Measurements from ENCODE around the gene STIMATE. TPM values are rescaled to one million over a fixed set of nuclear protein-coding genes. Genes with fewer than 3 reads are reported as not detected.

The STIMATE gene
- total and polyA plus RNA-seq, 12 donors = 4.0 to 9.7 (median 6.9) TPM

DNA sequence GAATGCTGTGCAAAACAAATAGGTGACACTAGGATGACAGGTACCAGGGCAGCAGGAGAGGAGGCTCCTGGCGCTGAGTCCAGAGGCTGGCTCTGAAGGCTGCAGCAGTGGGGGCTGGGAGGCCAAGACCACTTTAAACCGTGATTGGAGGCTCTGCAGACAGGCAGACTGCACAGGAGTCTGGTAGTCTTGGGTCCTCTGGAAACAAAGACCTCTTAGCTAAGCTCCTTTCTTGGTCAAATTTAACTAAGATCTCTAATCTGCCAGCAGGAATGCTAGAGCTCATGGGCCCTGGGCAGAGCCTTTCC is 58.1 kb downstream of the STIMATE start:
- ATAC-seq = no peak
- Histone ChIP-seq H3K4me1 (peaks cover 16 to 68% (median 46%) of the 10 kb centered on the region in 9 donors), H3K4me3 (no peak overlapping the region), H3K9me3 (no peaks in the 10 kb centered on the region), H3K27ac (no peak overlapping the region), H3K27me3 (no peaks in the 10 kb centered on the region), H3K36me3 (peaks cover 0 to 64% (median 6%) of the 10 kb centered on the region in 9 donors)
- WGBS, 2 donors = 80% methylated on average over 2 of the region's 2 CpGs
- intact Hi-C loops (cut with DNase I) = loop anchor here in 1 of 10 donors (5.0 kb wide), 1 partner anchor 233 kb away; no protein-coding TSS in a partner anchor
- TF ChIP-seq CTCF (IDR thresholded peaks at IDR 0.05) = no peak
- no peak for DNase-seq

GRCh38 chr3:52838561-52839267 is 58.6 kb downstream of the STIMATE start:
- H3K36me3 ChIP-seq = peaks cover 0 to 64% (median 6%) of the 10 kb centered on the region in 9 donors
- no peak overlapping the region for H3K27ac ChIP-seq
- no peaks in the 10 kb centered on the region for H3K9me3 ChIP-seq
- no peak for DNase-seq
- H3K27me3 ChIP-seq = no peaks in the 10 kb centered on the region
- no peak for TF ChIP-seq CTCF (IDR thresholded peaks at IDR 0.05)
- ATAC-seq = no peak
- no peak overlapping the region for H3K4me3 ChIP-seq
- WGBS, 2 donors = 89 to 91% methylated on average over 8 of the region's 8 CpGs
- intact Hi-C loops (cut with DNase I) = loop anchor here in 1 of 10 donors (5.0 kb wide), 1 partner anchor 234 kb away; no protein-coding TSS in a partner anchor
- peaks cover 16 to 68% (median 46%) of the 10 kb centered on the region in 9 donors for H3K4me1 ChIP-seq

DNA sequence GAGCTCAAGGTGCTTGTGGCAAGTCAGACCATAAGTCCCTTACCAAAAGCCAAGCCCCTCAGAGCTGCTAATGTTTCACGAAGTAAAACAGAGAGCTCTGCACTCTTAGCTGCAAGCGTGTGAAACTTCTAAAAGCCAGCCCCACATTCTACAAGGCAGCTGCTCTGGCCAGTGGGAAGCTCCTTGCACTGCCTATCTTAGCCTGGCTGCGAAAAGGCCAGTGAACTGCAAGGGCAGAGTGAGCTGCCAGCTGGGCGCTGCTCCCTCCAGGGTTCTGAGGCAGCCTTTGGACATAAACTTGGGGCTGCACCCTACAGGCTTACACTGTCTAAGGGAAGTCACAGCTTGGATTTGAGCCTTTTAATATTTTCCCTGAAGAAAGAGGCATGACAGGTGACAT is 60.4 kb downstream of the STIMATE start:
- intact Hi-C loops (cut with DNase I) = loop anchor here in 1 of 10 donors (5.0 kb wide), 1 partner anchor 235 kb away; no protein-coding TSS in a partner anchor
- DNase-seq (no peak), ATAC-seq (peak in 5 of 8 donors; percentile 10 to 41 (median 22))
- TF ChIP-seq CTCF (IDR thresholded peaks at IDR 0.05) = no peak
- WGBS, 2 donors = 69 to 87% methylated on average over 4 of the region's 4 CpGs
- Histone ChIP-seq H3K4me3 (no peak overlapping the region), H3K4me1 (peaks cover 16 to 61% (median 37%) of the 10 kb centered on the region in 9 donors), H3K9me3 (no peaks in the 10 kb centered on the region), H3K27ac (peak overlapping the region in 6 of 10 donors; percentile 68 to 89 (median 75)), H3K36me3 (peaks cover 0 to 56% (median 0%) of the 10 kb centered on the region in 9 donors), H3K27me3 (no peaks in the 10 kb centered on the region)

GRCh38 chr3:52836471-52836845 is 60.9 kb downstream of the STIMATE start:
- intact Hi-C loops (cut with DNase I) = loop anchor here in 1 of 10 donors (5.0 kb wide), 1 partner anchor 236 kb away; no protein-coding TSS in a partner anchor
- H3K4me1 ChIP-seq = peaks cover 17 to 61% (median 36%) of the 10 kb centered on the region in 9 donors
- no peaks in the 10 kb centered on the region for H3K9me3 ChIP-seq
- ATAC-seq = no peak
- H3K4me3 ChIP-seq = no peak overlapping the region
- no peak for DNase-seq
- H3K27me3 ChIP-seq = no peaks in the 10 kb centered on the region
- H3K36me3 ChIP-seq = peaks cover 0 to 51% (median 0%) of the 10 kb centered on the region in 9 donors
- no peak for TF ChIP-seq CTCF (IDR thresholded peaks at IDR 0.05)
- peak overlapping the region in 8 of 10 donors; percentile 44 to 89 (median 73) for H3K27ac ChIP-seq
- 83 to 88% methylated on average over 5 of the region's 5 CpGs for WGBS, 2 donors
